KBM-7 (cell line): Measurements from ENCODE around the gene CYSTM1.

Source experiments
- DNase-seq: peaks from one replicate; pipeline ENCODE4 v3.0.0-alpha.2; 2015
- in situ Hi-C: fragments of 300-500 bp; cut with MboI; formaldehyde crosslinking; loops from 2 replicates; pipeline ENCODE4 v1.14.3; 2020; ENCODE audit warnings: low sequenced_read_pairs, low pct_unique_long_range_greater_than_20kb, mixed read lengths

The CYSTM1 gene

DNA sequence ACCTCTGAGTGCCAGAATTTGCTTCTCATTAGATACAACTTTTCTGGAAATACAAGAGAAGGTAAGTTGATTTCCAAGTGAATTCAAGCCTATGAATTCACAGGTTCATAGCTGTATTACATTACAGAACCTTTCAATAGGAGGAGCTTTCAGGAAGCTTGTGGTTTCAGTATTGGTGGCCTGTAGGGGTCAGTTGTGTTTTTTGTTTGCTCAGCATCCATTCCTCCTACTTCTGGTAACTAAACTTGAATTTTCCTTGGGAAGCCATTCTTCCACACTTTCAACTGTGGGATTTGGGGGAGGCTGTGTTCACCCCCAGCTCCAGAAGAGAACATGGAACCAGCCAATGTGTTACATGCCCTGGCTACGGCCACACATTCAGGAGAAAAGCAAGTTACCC is 5.6 kb upstream of the CYSTM1 start:
- in situ Hi-C loops, result no loop called here
- no peak for DNase-seq

- DNase-seq, result no peak
- in situ Hi-C loops, result no loop called here
These were observed 2.5 kb upstream of the CYSTM1 start for GRCh38 chr5:140172483-140172882.

- no peak for DNase-seq
- in situ Hi-C loops, result no loop called here
These were observed 974 bp upstream of the CYSTM1 start for GRCh38 chr5:140174014-140174413.

DNA sequence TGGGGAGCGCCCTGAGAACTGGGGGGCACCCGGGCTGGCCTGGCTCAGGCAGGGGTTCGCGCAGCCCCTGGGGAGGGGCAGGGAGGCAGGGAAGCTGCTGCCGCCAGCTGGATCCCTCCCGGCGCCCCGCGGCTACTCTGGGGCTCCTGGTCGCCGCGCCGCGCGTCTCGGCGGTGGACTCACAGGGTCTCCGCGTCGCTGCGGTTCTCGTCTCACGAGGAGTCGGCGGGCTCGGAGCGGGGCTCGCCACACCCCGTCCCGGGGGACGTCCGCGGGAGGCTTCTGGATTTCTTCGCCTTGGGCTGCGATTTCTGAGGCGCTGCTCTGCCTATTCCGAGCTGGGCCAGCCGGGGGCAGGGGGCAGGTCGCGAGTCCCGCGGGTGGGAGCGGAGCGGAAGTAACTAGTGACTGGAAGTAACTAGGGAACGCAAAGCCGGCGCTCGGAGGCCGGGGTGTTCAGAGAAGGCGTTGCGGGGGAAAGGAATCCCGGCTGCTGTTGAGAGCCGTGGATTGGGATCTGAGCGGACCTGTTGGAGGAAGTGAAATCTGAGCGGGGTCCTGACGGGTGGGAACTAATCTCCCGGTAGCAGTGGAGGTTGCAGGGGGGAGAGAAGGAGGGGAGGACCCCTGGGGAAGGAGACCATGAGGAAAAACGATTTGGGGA is 511 bp downstream of the CYSTM1 start:
- in situ Hi-C loops, result no loop called here
- peak; percentile 84 for DNase-seq

DNA sequence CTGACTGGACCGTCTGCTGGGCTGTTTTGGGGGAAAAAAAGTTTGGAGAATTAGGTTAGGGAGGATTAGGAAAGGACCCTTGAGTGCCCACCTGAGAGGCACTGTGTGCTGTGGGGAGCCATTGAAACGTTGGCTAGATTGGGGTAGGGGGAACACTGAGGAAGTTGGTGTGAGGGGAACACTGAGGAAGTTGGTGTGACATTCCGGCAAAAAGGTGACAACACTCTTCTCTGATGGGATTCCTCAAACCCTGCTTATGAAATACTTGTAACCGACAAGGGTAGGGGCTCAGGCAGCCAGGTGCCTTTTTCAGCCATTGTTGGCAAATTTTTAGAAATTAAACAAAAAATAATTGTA is 1.0 kb downstream of the CYSTM1 start:
- no peak for DNase-seq
- in situ Hi-C loops, result no loop called here

- in situ Hi-C loops, result no loop called here
These were observed 3.1 kb downstream of the CYSTM1 start for GRCh38 chr5:140178086-140178410.

DNA sequence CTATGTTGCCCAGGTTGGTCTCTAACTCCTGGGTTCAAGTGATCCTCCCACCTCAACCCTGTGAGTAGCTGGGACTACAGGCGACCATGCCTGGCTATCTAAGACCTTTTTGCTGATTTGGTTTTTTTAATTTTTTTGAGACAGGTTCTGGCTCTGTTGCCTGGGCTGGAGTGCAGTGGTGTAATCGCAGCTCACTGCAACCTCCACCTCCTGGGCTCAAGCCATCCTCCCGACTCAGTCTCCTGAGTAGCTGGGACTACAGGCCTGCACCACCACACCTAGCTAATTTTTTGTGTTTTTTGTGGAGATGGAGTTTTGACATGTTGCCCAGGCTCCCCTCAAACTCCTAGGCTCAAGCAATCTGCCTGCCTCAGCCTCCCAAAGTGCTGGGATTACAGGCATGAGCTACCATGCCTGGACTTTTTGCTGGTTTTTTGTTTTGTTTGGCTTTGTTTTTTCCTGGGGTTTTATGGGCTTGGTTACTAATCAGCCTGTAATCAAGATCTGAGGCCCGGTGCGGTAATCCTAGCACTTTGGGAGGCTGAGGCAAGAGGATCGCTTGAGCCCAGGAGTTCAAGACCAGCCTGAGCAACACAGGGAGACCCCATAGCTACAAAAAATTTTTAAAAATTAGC is 3.6 kb downstream of the CYSTM1 start:
- in situ Hi-C loops, result no loop called here
- DNase-seq, result no peak

More at GRCh38 chr5:140178086-140178410, 3.1 kb downstream of the CYSTM1 start:
- DNase-seq, result no peak

DNA sequence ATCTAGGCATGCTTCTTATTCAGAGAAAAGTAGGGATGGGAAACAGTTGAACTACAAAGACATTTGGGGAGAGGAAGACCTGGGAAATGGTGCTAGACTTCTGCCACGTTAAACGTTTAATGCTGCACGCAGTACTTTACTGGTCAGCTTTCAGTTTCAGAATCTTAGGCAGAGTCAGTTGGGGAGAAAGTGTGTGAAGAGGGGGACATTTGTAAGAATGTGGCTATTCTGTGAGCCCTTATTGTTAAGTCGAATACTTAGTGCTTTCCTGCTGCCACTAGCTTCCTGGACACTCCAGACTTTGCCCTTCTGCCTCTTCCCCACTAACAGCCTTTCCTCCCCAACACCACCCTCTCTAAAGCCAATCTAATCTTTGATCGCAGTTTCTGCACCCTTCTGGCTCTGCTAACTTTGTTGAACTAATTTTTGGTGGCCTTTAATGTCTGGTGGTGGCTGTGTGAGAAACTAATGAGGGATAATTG is 6.1 kb downstream of the CYSTM1 start:
- DNase-seq, result no peak
- in situ Hi-C loops, result no loop called here

GRCh38 chr5:140181525-140181924 is 6.5 kb downstream of the CYSTM1 start:
- DNase-seq, result no peak
- in situ Hi-C loops, result no loop called here

GRCh38 chr5:140182075-140182711 is 7.2 kb downstream of the CYSTM1 start:
- DNase-seq, result no peak
- in situ Hi-C loops, result no loop called here

DNA sequence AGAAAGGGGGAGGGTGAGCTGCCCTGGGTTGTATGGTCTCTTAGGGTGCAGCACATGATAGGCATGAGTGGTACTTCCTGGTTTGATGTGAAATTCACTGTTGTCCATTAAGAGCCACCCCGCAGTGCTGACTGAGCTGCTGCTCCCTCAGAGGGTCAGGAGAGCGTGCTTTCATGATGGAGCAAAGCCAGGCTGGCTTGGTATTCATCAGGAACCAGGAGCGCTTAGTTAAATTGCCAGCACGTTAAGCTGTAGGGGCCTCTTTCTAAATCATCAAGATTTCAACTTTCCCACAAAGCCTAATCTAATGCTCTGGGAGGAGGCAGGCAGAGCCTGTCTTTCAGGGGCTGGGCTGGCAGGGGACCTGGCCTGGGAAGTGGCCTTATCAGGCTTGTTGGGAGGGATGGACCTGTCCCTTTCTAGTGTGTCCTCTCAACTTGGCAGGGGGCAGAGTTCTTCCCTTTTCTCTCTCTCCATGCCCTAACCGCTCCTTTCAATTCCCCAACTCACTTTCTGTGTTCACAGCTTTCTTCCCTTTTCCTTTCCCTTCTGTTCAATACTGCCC is 7.9 kb downstream of the CYSTM1 start:
- in situ Hi-C loops, result no loop called here
- no peak for DNase-seq

GRCh38 chr5:140185409-140185808 is 10.4 kb downstream of the CYSTM1 start:
- in situ Hi-C loops, result no loop called here
- DNase-seq, result no peak

GRCh38 chr5:140186267-140186671 is 11.3 kb downstream of the CYSTM1 start:
- in situ Hi-C loops, result no loop called here
- no peak for DNase-seq

DNA sequence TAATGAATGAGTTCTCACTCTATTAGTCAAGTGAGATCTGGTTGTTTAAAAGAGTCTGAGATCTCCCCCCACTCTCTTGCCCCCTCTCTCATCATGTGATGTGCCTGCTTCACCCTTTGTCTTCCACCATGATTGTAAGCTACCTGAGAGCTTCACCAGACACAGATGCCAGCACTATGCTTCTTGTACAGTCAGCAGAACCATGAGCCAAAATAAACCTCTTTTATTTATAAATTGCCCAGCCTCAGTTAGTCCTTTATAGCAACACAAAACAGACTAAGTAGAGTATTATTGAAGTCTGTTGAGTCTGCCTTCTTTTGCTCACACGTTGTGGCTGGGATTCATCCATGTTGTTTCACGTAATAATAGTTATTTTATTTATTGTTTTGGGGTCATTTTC is 14.3 kb downstream of the CYSTM1 start:
- no peak for DNase-seq
- in situ Hi-C loops, result no loop called here

DNA sequence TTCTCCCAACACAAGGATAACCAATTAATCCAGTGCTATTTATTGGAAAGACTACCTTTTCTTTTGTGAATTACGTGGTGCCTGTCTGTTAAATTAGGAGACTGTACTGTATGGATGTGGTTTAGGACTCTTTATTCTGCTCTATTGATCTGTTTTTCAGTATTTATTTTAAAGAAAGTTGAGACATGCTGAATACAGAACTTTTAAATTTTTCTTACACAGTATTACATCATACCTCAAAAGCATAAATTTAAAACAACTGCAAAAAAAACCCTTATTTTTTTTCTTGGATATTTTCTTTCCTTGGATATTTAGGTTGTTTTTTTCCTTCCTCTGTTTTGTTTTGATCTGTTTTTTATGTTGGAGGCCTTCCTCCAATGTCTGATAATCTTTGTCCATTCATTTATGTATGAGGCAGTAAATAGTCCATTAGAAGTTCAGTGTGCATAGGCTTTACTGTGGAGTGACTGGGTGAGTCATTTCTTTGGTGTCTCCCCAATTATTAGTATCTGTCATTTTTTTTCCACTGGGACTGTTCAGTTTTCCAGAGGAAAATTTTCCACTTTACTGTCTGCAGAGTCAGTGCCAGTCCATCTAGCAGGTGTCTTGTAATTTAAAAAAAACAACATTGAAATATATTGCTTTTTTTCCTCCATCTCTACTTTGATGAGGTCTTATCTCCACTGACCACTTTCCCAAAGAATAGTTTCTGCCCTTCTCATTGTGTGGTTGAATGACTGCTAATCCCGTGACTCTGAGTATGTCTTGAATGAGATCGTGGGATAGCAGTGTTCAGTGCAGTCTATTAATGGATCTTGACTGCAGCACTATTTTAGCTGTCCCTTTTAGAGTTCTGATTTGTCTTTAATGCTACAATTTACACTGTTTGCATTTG is 15.2 kb downstream of the CYSTM1 start:
- no peak for DNase-seq
- in situ Hi-C loops, result no loop called here

GRCh38 chr5:140190872-140191218 is 15.9 kb downstream of the CYSTM1 start:
- no peak for DNase-seq
- in situ Hi-C loops, result no loop called here

- in situ Hi-C loops, result no loop called here
- no peak for DNase-seq
These were observed 17.9 kb downstream of the CYSTM1 start for GRCh38 chr5:140192715-140193430.

- in situ Hi-C loops, result no loop called here
- DNase-seq, result no peak
These were observed 19.7 kb downstream of the CYSTM1 start for GRCh38 chr5:140194662-140195061.
